Epithelial cell of esophagus (primary cell): ENCODE measurements around the gene DHFR.
"Not testable (repeated sequence)": the region's sequence is repeated elsewhere in the genome, so short reads cannot be mapped to it uniquely, and the experiment has no call there.

Source experiments
- DNase-seq: peaks from one replicate; pipeline ENCODE4 v3.0.0; 2010; ENCODE audit warnings: low read depth
- H3K4me3 ChIP-seq: 2 replicates; pipeline ENCODE4 v1.5.1; 2011; ENCODE audit warnings: mild to moderate bottlenecking, low read length, control low read depth
- CTCF ChIP-seq: IDR thresholded peaks from 2 replicates; pipeline ENCODE4 v1.5.1; 2011; ENCODE audit warnings: low read depth, mild to moderate bottlenecking, low read length, control low read depth, inconsistent platforms; ENCODE audit not compliant: insufficient read depth; ENCODE audit errors: missing control alignments

DHFR gene

DNA sequence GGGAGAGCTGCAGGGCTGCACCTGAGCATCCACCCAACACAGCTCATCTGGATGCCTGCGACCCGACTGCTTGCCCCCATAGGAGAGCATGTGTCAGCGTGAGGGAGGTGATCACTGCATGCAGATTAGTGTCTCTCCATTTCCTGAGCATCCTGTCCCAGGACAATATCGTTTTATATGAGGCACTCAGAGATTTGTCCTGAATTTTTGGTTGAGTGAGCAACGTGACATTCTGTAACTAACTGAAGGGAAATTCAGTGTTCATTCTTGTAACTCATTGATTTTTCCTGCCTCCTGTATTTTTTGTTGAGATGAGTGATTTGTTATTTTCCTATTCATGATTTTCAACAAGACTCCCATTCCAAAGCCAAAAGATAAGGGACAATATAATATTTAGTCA lies 64.0 kb downstream of the DHFR start:
- no peak for DNase-seq
- no peak for TF ChIP-seq CTCF
- no peak overlapping the region for H3K4me3 ChIP-seq

- H3K4me3 ChIP-seq, result no peak overlapping the region
- TF ChIP-seq CTCF, result no peak
- DNase-seq, result no peak
These were observed 65.8 kb downstream of the DHFR start for GRCh38 chr5:80588858-80589540.

- no peak for TF ChIP-seq CTCF
- DNase-seq, result no peak
- no peak overlapping the region for H3K4me3 ChIP-seq
These were observed 70.0 kb downstream of the DHFR start for GRCh38 chr5:80584770-80585169.

DNA sequence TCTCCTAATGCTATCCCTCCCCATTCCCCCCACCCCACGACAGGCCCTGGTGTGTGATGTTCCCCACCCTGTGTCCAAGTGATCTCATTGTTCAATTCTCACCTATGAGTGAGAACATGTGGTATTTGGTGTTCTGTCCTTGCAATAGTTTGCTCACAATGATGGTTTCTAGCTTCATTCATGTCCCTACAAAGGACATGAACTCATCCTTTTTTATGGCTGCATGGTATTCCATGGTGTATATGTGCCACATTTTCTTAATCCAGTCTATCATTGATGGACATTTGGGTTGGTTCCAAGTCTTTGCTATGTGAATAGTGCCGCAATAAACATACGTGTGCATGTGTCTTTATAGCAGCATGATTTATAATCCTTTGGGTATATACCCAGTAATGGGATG lies 74.5 kb downstream of the DHFR start:
- DNase-seq, H3K4me3 ChIP-seq: not testable (repeated sequence)

DNA sequence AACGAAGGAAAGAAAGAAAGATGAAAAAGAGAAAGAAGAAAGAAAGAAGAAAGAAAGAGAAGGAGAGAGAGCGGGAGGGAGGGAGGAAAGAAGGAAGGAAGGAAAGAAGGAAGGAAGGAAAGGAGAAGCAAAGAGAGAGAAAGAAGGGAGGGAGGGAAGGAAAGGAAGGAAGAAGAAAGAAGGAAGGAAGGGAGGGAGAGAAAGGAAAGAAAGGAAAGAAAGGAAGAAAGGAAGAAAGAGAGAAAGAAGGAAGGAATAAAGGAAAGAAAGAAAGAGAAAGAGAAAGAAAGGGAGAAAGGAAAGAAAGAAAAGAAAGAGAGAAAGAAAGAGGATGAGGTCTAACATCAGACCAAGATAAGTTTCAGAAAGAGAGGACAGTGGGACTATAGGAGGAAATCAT lies 75.7 kb downstream of the DHFR start:
- no peak for TF ChIP-seq CTCF

DNA sequence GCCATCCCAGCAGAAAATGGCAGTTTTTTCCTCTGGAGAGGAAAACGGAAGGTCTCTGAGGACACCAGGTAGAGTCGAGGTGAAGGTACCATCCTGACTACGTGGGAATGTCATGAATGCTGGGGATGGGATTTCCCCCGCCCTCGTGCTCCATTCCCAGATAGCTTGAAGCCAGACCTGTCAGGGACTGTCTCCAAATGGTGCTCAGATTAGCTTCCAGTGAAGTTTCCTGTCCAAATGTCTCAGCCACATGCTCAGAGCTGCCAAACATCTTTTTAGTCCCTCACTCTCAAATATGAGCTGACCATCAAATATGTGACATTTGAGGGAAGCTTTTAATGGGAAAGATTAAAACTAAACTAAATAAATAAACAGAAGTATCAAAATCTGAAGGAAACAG lies 77.1 kb downstream of the DHFR start:
- DNase-seq, result no peak
- no peak for TF ChIP-seq CTCF
- no peak overlapping the region for H3K4me3 ChIP-seq

More for the DNA sequence above, 75.7 kb downstream of the DHFR start:
- no peak overlapping the region for H3K4me3 ChIP-seq
- no peak for DNase-seq

- no peak for TF ChIP-seq CTCF
- H3K4me3 ChIP-seq, result no peak overlapping the region
- no peak for DNase-seq
These were observed 78.4 kb downstream of the DHFR start for GRCh38 chr5:80576383-80576782.
